Neural cell (in vitro differentiated cells): ENCODE results near the gene SNRPD3. TPM values are rescaled to one million over a fixed set of nuclear protein-coding genes. Genes with fewer than 3 reads are reported as not detected.

Experiments
- H2AFZ ChIP-seq: fragments of 200-600, 300-800 bp; sonication (generic), shearing (Covaris generic); 2 replicates; pipeline ENCODE4 v1.6.0; 2014; ENCODE audit warnings: low read depth, mild to moderate bottlenecking, antibody characterized with exemption, low read length, moderate library complexity
- H3F3A ChIP-seq: fragments of 200-600 bp; shearing (Covaris generic); 2 replicates; pipeline ENCODE4 v1.6.1; 2016; ENCODE audit warnings: mild to moderate bottlenecking, moderate library complexity, mixed read lengths, antibody characterized with exemption, low read length; ENCODE audit not compliant: insufficient read depth, poor library complexity, severe bottlenecking
- H3K27ac ChIP-seq: fragments of 200-600, 300-800 bp; sonication (generic), shearing (Covaris generic); 2 replicates; pipeline ENCODE4 v1.5.1; 2014; ENCODE audit warnings: mild to moderate bottlenecking, low read length, moderate library complexity
- H3K27me3 ChIP-seq: fragments of 300-800, 200-600 bp; sonication (generic), shearing (Covaris generic); 2 replicates; pipeline ENCODE4 v1.6.0; 2014; ENCODE audit warnings: mild to moderate bottlenecking, low read depth, low read length, moderate library complexity; ENCODE audit not compliant: insufficient read depth
- H3K36me3 ChIP-seq: fragments of 300-800, 200-600 bp; sonication (generic), shearing (Covaris generic); 2 replicates; pipeline ENCODE4 v1.5.1; 2014; ENCODE audit warnings: mild to moderate bottlenecking, antibody characterized with exemption, low read length, moderate library complexity; ENCODE audit not compliant: insufficient read depth
- H3K4me2 ChIP-seq: fragments of 300-800, 200-600 bp; sonication (generic), shearing (Covaris generic); 2 replicates; pipeline ENCODE4 v1.6.0; 2014; ENCODE audit warnings: mild to moderate bottlenecking, low read length
- H3K4me3 ChIP-seq: fragments of 300-800, 200-600 bp; sonication (generic), shearing (Covaris generic); 2 replicates; pipeline ENCODE4 v1.5.1; 2014; ENCODE audit warnings: mild to moderate bottlenecking, low read length, moderate library complexity
- H3K79me2 ChIP-seq: fragments of 200-600 bp; shearing (Covaris generic); replicated peaks from 2 replicates; pipeline ENCODE4 v1.6.0; 2014; ENCODE audit warnings: mild to moderate bottlenecking, low read length, moderate library complexity; ENCODE audit not compliant: insufficient read depth
- H3K9ac ChIP-seq: fragments of 300-800, 200-600 bp; sonication (generic), shearing (Covaris generic); 2 replicates; pipeline ENCODE4 v1.6.1; 2016; ENCODE audit warnings: mild to moderate bottlenecking, low read length, mixed read lengths
- H3K9me2 ChIP-seq: fragments of 200-600 bp; shearing (Covaris generic); 2 replicates; pipeline ENCODE4 v1.6.1; 2016; ENCODE audit warnings: mild to moderate bottlenecking, low read length, mixed read lengths; ENCODE audit not compliant: insufficient read depth
- H3K9me3 ChIP-seq: fragments of 200-600, 300-800 bp; sonication (generic), shearing (Covaris generic); 2 replicates; pipeline ENCODE4 v1.6.1; 2016; ENCODE audit warnings: mild to moderate bottlenecking, mixed run types, low read length, moderate library complexity, mixed read lengths
- H4K20me1 ChIP-seq: fragments of 200-600 bp; shearing (Covaris generic); 2 replicates; pipeline ENCODE4 v1.6.1; 2016; ENCODE audit warnings: mild to moderate bottlenecking, mixed run types; ENCODE audit not compliant: insufficient read depth
- CTCF ChIP-seq: fragments of 450-650 bp; IDR thresholded peaks from 2 replicates; pipeline ENCODE4 v1.5.1; 2014; ENCODE audit warnings: antibody characterized with exemption, mild to moderate bottlenecking, moderate library complexity; ENCODE audit not compliant: poor library complexity, severe bottlenecking
- EP300 ChIP-seq: fragments of 450-650 bp; conservative IDR thresholded peaks from 2 replicates; pipeline ENCODE4 v1.6.1; 2014; ENCODE audit warnings: antibody characterized with exemption, mild to moderate bottlenecking, moderate library complexity; ENCODE audit not compliant: poor library complexity, severe bottlenecking
- EZH2 ChIP-seq: fragments of 200-600, 300-800 bp; shearing (Covaris generic), sonication (generic); IDR thresholded peaks from 2 replicates; pipeline ENCODE4 v1.6.1; 2014; ENCODE audit warnings: antibody characterized with exemption, low read length, borderline replicate concordance, mild to moderate bottlenecking; ENCODE audit not compliant: insufficient read depth, poor library complexity, severe bottlenecking
- MXI1 ChIP-seq: fragments of 450-650 bp; conservative IDR thresholded peaks from 2 replicates; pipeline ENCODE4 v1.6.1; 2014; ENCODE audit warnings: antibody characterized with exemption, mild to moderate bottlenecking; ENCODE audit not compliant: poor library complexity, severe bottlenecking
- POLR2AphosphoS5 ChIP-seq: IDR thresholded peaks from 2 replicates; pipeline ENCODE4 v1.6.1; 2012
- RAD21 ChIP-seq: fragments of 450-650 bp; conservative IDR thresholded peaks from 2 replicates; pipeline ENCODE4 v1.6.1; 2014; ENCODE audit warnings: antibody characterized with exemption, mild to moderate bottlenecking, moderate library complexity
- REST ChIP-seq: IDR thresholded peaks from 2 replicates; pipeline ENCODE4 v1.6.1; 2012; ENCODE audit warnings: borderline replicate concordance
- SMC3 ChIP-seq: fragments of 450-650 bp; conservative IDR thresholded peaks from 2 replicates; pipeline ENCODE4 v1.6.1; 2014; ENCODE audit warnings: antibody characterized with exemption, mild to moderate bottlenecking, moderate library complexity; ENCODE audit not compliant: poor library complexity
- TAF1 ChIP-seq: IDR thresholded peaks from 2 replicates; pipeline ENCODE4 v1.6.1; 2012; ENCODE audit warnings: low read depth
- polyA plus RNA-seq: library from polyadenylated mRNA; depleted of rRNA; stranded (reverse); fragments of >200 nt; gene quantifications from 2 replicates; pipeline ENCODE4 v1.2.3, GENCODE V29; 2014

The SNRPD3 gene
- polyA plus RNA-seq, 1 donor from 2014 or later: 195 TPM

- Histone ChIP-seq H3K9me2 (no peaks in the 10 kb centered on the region), H3K4me2 (no peak overlapping the region), H3K79me2 (no peaks in the 10 kb centered on the region), H3K27ac (no peak overlapping the region), H3K36me3 (no peaks in the 10 kb centered on the region), H2AFZ (no peak overlapping the region), H3K9me3 (no peaks in the 10 kb centered on the region), H3F3A (no peaks in the 10 kb centered on the region), H3K9ac (no peak overlapping the region), H3K4me3 (no peak overlapping the region), H4K20me1 (no peaks in the 10 kb centered on the region), H3K27me3 (no peaks in the 10 kb centered on the region)
- no peak for TF ChIP-seq TAF1
- TF ChIP-seq EZH2: no peak
- TF ChIP-seq MXI1: no peak
- no peak for TF ChIP-seq CTCF
- no peak for TF ChIP-seq SMC3
- no peak for TF ChIP-seq POLR2AphosphoS5
- TF ChIP-seq REST: no peak
- no peak for TF ChIP-seq EP300
- TF ChIP-seq RAD21: no peak
Observed at GRCh38 chr22:24515027-24515338, 40.8 kb upstream of the SNRPD3 start.

- H4K20me1 ChIP-seq: no peaks in the 10 kb centered on the region
- no peaks in the 10 kb centered on the region for H3K27me3 ChIP-seq
- no peak overlapping the region for H3K9ac ChIP-seq
- H3K79me2 ChIP-seq: no peaks in the 10 kb centered on the region
- no peaks in the 10 kb centered on the region for H3F3A ChIP-seq
- TF ChIP-seq SMC3: no peak
- no peak for TF ChIP-seq CTCF
- TF ChIP-seq REST: no peak
- no peak for TF ChIP-seq RAD21
- TF ChIP-seq TAF1: no peak
- no peak for TF ChIP-seq EP300
- no peak for TF ChIP-seq MXI1
- TF ChIP-seq POLR2AphosphoS5: no peak
- no peak for TF ChIP-seq EZH2
- no peak overlapping the region for H3K4me3 ChIP-seq
- H2AFZ ChIP-seq: no peak overlapping the region
- no peak overlapping the region for H3K4me2 ChIP-seq
- no peaks in the 10 kb centered on the region for H3K9me3 ChIP-seq
- no peak overlapping the region for H3K27ac ChIP-seq
- H3K9me2 ChIP-seq: no peaks in the 10 kb centered on the region
- H3K36me3 ChIP-seq: no peaks in the 10 kb centered on the region
Observed at GRCh38 chr22:24516301-24516737, 39.5 kb upstream of the SNRPD3 start.
